ENCODE data around the gene H2BK1. TPM values are rescaled to one million over a fixed set of nuclear protein-coding genes. Genes with fewer than 3 reads are reported as not detected.

H2BK1 gene
- total RNA-seq, 4 donors from 2014 or later, result not detected

GRCh38 chr7:151251689-151252560, 41.6 kb upstream of the H2BK1 start:
- ATAC-seq, result peak; percentile 70
- TF ChIP-seq CTCF (IDR thresholded peaks at IDR 0.05) (no peak), POLR2A (IDR thresholded peaks at IDR 0.05) (peak; percentile 13 to 21), POLR2AphosphoS5 (IDR thresholded peaks at IDR 0.05) (peak; percentile 16)
- peak overlapping the region; percentile 54 to 69 for H3K4me3 ChIP-seq
- H3K4me1 ChIP-seq, result peaks cover 0 to 60% (median 38%) of the 10 kb centered on the region in 3 donors
- 9% methylated on average over 16 of the region's 79 CpGs; no CpG with 5 or more reads in 1 of the 2 donors for WGBS, 2 donors (ENCODE audit: low coverage in 1 of 2)
- no peaks in the 10 kb centered on the region for H3K27me3 ChIP-seq
- no peaks in the 10 kb centered on the region for H3K36me3 ChIP-seq
- peak overlapping the region; percentile 83 to 96 (median 94) for H3K27ac ChIP-seq
- no peaks in the 10 kb centered on the region for H3K9me3 ChIP-seq

- Histone ChIP-seq H3K4me3 (peak overlapping the region; percentile 34 to 69), H3K36me3 (no peaks in the 10 kb centered on the region), H3K9me3 (no peaks in the 10 kb centered on the region), H3K27me3 (no peaks in the 10 kb centered on the region), H3K27ac (peak overlapping the region; percentile 75 to 96 (median 94)), H3K4me1 (peaks cover 0 to 66% (median 44%) of the 10 kb centered on the region in 3 donors)
- WGBS, 2 donors (ENCODE audit: low coverage in 1 of 2), result no CpG with 5 or more reads among the region's 19 CpGs
- no peak for ATAC-seq
- TF ChIP-seq EP300 (IDR thresholded peaks at IDR 0.05) (no peak), POLR2AphosphoS5 (IDR thresholded peaks at IDR 0.05) (no peak), POLR2A (IDR thresholded peaks at IDR 0.05) (no peak), CTCF (IDR thresholded peaks at IDR 0.05) (no peak)
Measured at GRCh38 chr7:151251328-151251688, 41.0 kb upstream of the H2BK1 start.

GRCh38 chr7:151250181-151251132, 40.2 kb upstream of the H2BK1 start:
- TF ChIP-seq EP300 (IDR thresholded peaks at IDR 0.05) (no peak), POLR2A (IDR thresholded peaks at IDR 0.05) (no peak), CTCF (IDR thresholded peaks at IDR 0.05) (no peak), POLR2AphosphoS5 (IDR thresholded peaks at IDR 0.05) (no peak)
- WGBS, 2 donors (ENCODE audit: low coverage in 1 of 2), result 30 to 63% methylated on average over 1 to 5 of the region's 7 CpGs
- no peak for ATAC-seq
- Histone ChIP-seq H3K4me1 (peaks cover 0 to 74% (median 52%) of the 10 kb centered on the region in 3 donors), H3K36me3 (no peaks in the 10 kb centered on the region), H3K4me3 (peak overlapping the region in 1 of 2 donors; percentile 75), H3K9me3 (no peaks in the 10 kb centered on the region), H3K27me3 (peaks cover 3% of the 10 kb centered on the region), H3K27ac (peak overlapping the region; percentile 75 to 96 (median 94))

GRCh38 chr7:151249732-151250072, 39.4 kb upstream of the H2BK1 start:
- peak; percentile 20 for ATAC-seq
- no peaks in the 10 kb centered on the region for H3K9me3 ChIP-seq
- TF ChIP-seq CTCF (IDR thresholded peaks at IDR 0.05) (no peak), POLR2AphosphoS5 (IDR thresholded peaks at IDR 0.05) (no peak), POLR2A (IDR thresholded peaks at IDR 0.05) (no peak), EP300 (IDR thresholded peaks at IDR 0.05) (no peak)
- 10 to 18% methylated on average over 2 to 4 of the region's 5 CpGs for WGBS, 2 donors (ENCODE audit: low coverage in 1 of 2)
- peak overlapping the region in 1 of 2 donors; percentile 75 for H3K4me3 ChIP-seq
- H3K36me3 ChIP-seq, result no peaks in the 10 kb centered on the region
- H3K4me1 ChIP-seq, result peaks cover 0 to 82% (median 59%) of the 10 kb centered on the region in 3 donors
- H3K27ac ChIP-seq, result peak overlapping the region; percentile 55 to 96 (median 94)
- peaks cover 11% of the 10 kb centered on the region for H3K27me3 ChIP-seq

Data from gastroesophageal sphincter (tissue), 4 donors.